ENCODE measurements around the gene PUS7L.
"Not testable (repeated sequence)": the region's sequence is repeated elsewhere in the genome, so short reads cannot be mapped to it uniquely, and the experiment has no call there.

The PUS7L gene

GRCh38 chr12:43711348-43711747 lies 47.2 kb downstream of the PUS7L start:
- Histone ChIP-seq H3K27me3 (ENCODE audit: insufficient read depth, poor library complexity, severe bottlenecking) (no peaks in the 10 kb centered on the region), H3K27ac (replicated peaks) (no peak overlapping the region), H3K4me3 (replicated peaks; ENCODE audit: insufficient read depth, low read length) (no peak overlapping the region)
- TF ChIP-seq POLR2AphosphoS5 (IDR thresholded peaks at IDR 0.05; ENCODE audit: low read depth), result no peak
- TF ChIP-seq REST (IDR thresholded peaks at IDR 0.05; ENCODE audit: insufficient replicate concordance, low read depth), result no peak
- no peak for TF ChIP-seq SPI1 (IDR thresholded peaks at IDR 0.05; ENCODE audit: borderline replicate concordance, low read depth)
- TF ChIP-seq CTCF (IDR thresholded peaks at IDR 0.05; ENCODE audit: insufficient read depth, low read length), result no peak
- no peak for TF ChIP-seq GABPA (IDR thresholded peaks at IDR 0.05; ENCODE audit: low read depth)
- DNase-seq (ENCODE audit: low read depth in 1 of 2, low spot score in 1 of 2), result no peak

GRCh38 chr12:43703772-43704171 lies 54.8 kb downstream of the PUS7L start:
- H3K4me3 ChIP-seq (replicated peaks; ENCODE audit: insufficient read depth, low read length); H3K27ac ChIP-seq (replicated peaks); H3K27me3 ChIP-seq (ENCODE audit: insufficient read depth, poor library complexity, severe bottlenecking); DNase-seq (ENCODE audit: low read depth in 1 of 2, low spot score in 1 of 2): not testable (repeated sequence)

- H3K27me3 ChIP-seq (ENCODE audit: insufficient read depth, poor library complexity, severe bottlenecking); H3K27ac ChIP-seq (replicated peaks); H3K4me3 ChIP-seq (replicated peaks; ENCODE audit: insufficient read depth, low read length): not testable (repeated sequence)
- DNase-seq (ENCODE audit: low read depth in 1 of 2, low spot score in 1 of 2), result peak in 1 of 2 experiments; percentile 29
Measured at GRCh38 chr12:43701194-43701593, 57.4 kb downstream of the PUS7L start.

GRCh38 chr12:43696154-43696553 lies 62.4 kb downstream of the PUS7L start:
- DNase-seq (ENCODE audit: low read depth in 1 of 2, low spot score in 1 of 2), result no peak

More at GRCh38 chr12:43696154-43696553, 62.4 kb downstream of the PUS7L start:
- Histone ChIP-seq H3K4me3 (replicated peaks; ENCODE audit: insufficient read depth, low read length) (no peak overlapping the region), H3K27ac (replicated peaks) (no peak overlapping the region), H3K27me3 (ENCODE audit: insufficient read depth, poor library complexity, severe bottlenecking) (no peaks in the 10 kb centered on the region)
- TF ChIP-seq POLR2AphosphoS5 (IDR thresholded peaks at IDR 0.05; ENCODE audit: low read depth) (no peak), REST (IDR thresholded peaks at IDR 0.05; ENCODE audit: insufficient replicate concordance, low read depth) (no peak), CTCF (IDR thresholded peaks at IDR 0.05; ENCODE audit: insufficient read depth, low read length) (no peak), SPI1 (IDR thresholded peaks at IDR 0.05; ENCODE audit: borderline replicate concordance, low read depth) (no peak), GABPA (IDR thresholded peaks at IDR 0.05; ENCODE audit: low read depth) (no peak)
